OCI-LY3 (cell line): ENCODE results near the gene CD163.

ENCODE experiments used
- H2AFZ ChIP-seq: fragments of 200-600, 300-600 bp; shearing (Covaris generic); 2 replicates; pipeline ENCODE4 v1.6.0; 2014; ENCODE audit warnings: antibody characterized with exemption, low read depth, low read length
- H3K27ac ChIP-seq: fragments of 200-600, 300-600 bp; sonication (generic); 2 replicates; pipeline ENCODE4 v1.5.1; 2014; ENCODE audit warnings: mild to moderate bottlenecking, low read length, moderate library complexity, mixed read lengths
- H3K27me3 ChIP-seq: fragments of 200-600, 300-600 bp; sonication (generic); 2 replicates; pipeline ENCODE4 v1.6.1; 2014; ENCODE audit warnings: low read depth, low read length, mixed read lengths
- H3K36me3 ChIP-seq: fragments of 200-600, 300-600 bp; sonication (generic); replicated peaks from 2 replicates; pipeline ENCODE3; 2014; ENCODE audit warnings: low read depth, low read length, mixed read lengths
- H3K4me1 ChIP-seq: fragments of 300-600, 200-600 bp; sonication (generic); 2 replicates; pipeline ENCODE4 v1.6.1; 2014; ENCODE audit warnings: low read length, mixed read lengths
- H3K4me2 ChIP-seq: fragments of 200-600, 300-600 bp; sonication (generic); 2 replicates; pipeline ENCODE4 v1.6.1; 2014; ENCODE audit warnings: low read length, mixed read lengths
- H3K4me3 ChIP-seq: fragments of 300-600, 200-600 bp; sonication (generic); 2 replicates; pipeline ENCODE4 v1.5.1; 2014; ENCODE audit warnings: antibody characterized with exemption, mild to moderate bottlenecking, low read length, moderate library complexity
- H3K79me2 ChIP-seq: fragments of 300-600, 200-600 bp; shearing (Covaris generic); 2 replicates; pipeline ENCODE4 v1.6.1; 2014; ENCODE audit warnings: mild to moderate bottlenecking, low read length, mixed read lengths
- H3K9ac ChIP-seq: fragments of 300-600, 200-600 bp; shearing (Covaris generic); 2 replicates; pipeline ENCODE4 v1.6.0; 2014; ENCODE audit warnings: mild to moderate bottlenecking, low read length, moderate library complexity
- H3K9me3 ChIP-seq: fragments of 200-600, 300-600 bp; shearing (Covaris generic); 2 replicates; pipeline ENCODE4 v1.6.1; 2014; ENCODE audit warnings: low read length, mixed read lengths; ENCODE audit not compliant: insufficient read depth
- H4K20me1 ChIP-seq: fragments of 200-600, 300-600 bp; sonication (generic); 2 replicates; pipeline ENCODE4 v1.6.1; 2016; ENCODE audit warnings: low read length, mixed read lengths; ENCODE audit not compliant: insufficient read depth
- CTCF ChIP-seq: fragments of 200-600, 300-600 bp; sonication (generic); IDR thresholded peaks from 2 replicates; pipeline ENCODE4 v1.5.1; 2014; ENCODE audit warnings: antibody characterized with exemption, low read length, low read depth
- EZH2phosphoT487 ChIP-seq: fragments of 200-600 bp; shearing (Covaris generic); IDR thresholded peaks from 2 replicates; pipeline ENCODE4 v1.6.1; 2018; ENCODE audit warnings: antibody characterized with exemption, mixed run types, low read depth

The CD163 gene

GRCh38 chr12:7483343-7483742, 20.2 kb downstream of the CD163 start:
- no peak overlapping the region for H3K9ac ChIP-seq
- no peaks in the 10 kb centered on the region for H3K79me2 ChIP-seq
- TF ChIP-seq CTCF (no peak), EZH2phosphoT487 (no peak)
- H3K27ac ChIP-seq = no peak overlapping the region
- H3K27me3 ChIP-seq = no peaks in the 10 kb centered on the region
- no peak overlapping the region for H3K4me2 ChIP-seq
- H2AFZ ChIP-seq = no peak overlapping the region
- no peaks in the 10 kb centered on the region for H3K9me3 ChIP-seq
- no peak overlapping the region for H3K4me3 ChIP-seq
- H4K20me1 ChIP-seq = no peaks in the 10 kb centered on the region
- peaks cover 4% of the 10 kb centered on the region; the same call in 1 of the 2 replicates for H3K4me1 ChIP-seq
- no peaks in the 10 kb centered on the region for H3K36me3 ChIP-seq

GRCh38 chr12:7479771-7480170, 23.8 kb downstream of the CD163 start:
- H3K27me3 ChIP-seq = no peaks in the 10 kb centered on the region
- no peak overlapping the region for H3K4me2 ChIP-seq
- no peak overlapping the region for H3K4me3 ChIP-seq
- TF ChIP-seq CTCF (no peak), EZH2phosphoT487 (no peak)
- H3K27ac ChIP-seq = no peak overlapping the region
- H3K9ac ChIP-seq = no peak overlapping the region
- no peaks in the 10 kb centered on the region for H3K36me3 ChIP-seq
- no peaks in the 10 kb centered on the region for H3K4me1 ChIP-seq
- no peaks in the 10 kb centered on the region for H3K79me2 ChIP-seq
- H2AFZ ChIP-seq = no peak overlapping the region
- no peaks in the 10 kb centered on the region for H4K20me1 ChIP-seq
- no peaks in the 10 kb centered on the region for H3K9me3 ChIP-seq

GRCh38 chr12:7472060-7472459, 31.5 kb downstream of the CD163 start:
- H4K20me1 ChIP-seq = no peaks in the 10 kb centered on the region
- no peaks in the 10 kb centered on the region for H3K4me1 ChIP-seq
- H3K9me3 ChIP-seq = no peaks in the 10 kb centered on the region
- H3K27me3 ChIP-seq = no peaks in the 10 kb centered on the region
- H3K4me3 ChIP-seq = no peak overlapping the region
- no peaks in the 10 kb centered on the region for H3K79me2 ChIP-seq
- H3K4me2 ChIP-seq = no peak overlapping the region
- no peak overlapping the region for H2AFZ ChIP-seq
- H3K27ac ChIP-seq = no peak overlapping the region
- H3K36me3 ChIP-seq = no peaks in the 10 kb centered on the region
- no peak for TF ChIP-seq EZH2phosphoT487
- no peak for TF ChIP-seq CTCF
- no peak overlapping the region for H3K9ac ChIP-seq

- H3K9ac ChIP-seq = no peak overlapping the region
- H3K4me1 ChIP-seq = no peaks in the 10 kb centered on the region
- H3K9me3 ChIP-seq = no peaks in the 10 kb centered on the region
- no peak overlapping the region for H3K4me3 ChIP-seq
- TF ChIP-seq EZH2phosphoT487 (no peak), CTCF (peak; percentile 84)
- no peak overlapping the region for H3K27ac ChIP-seq
- H3K79me2 ChIP-seq = no peaks in the 10 kb centered on the region
- no peak overlapping the region for H2AFZ ChIP-seq
- no peaks in the 10 kb centered on the region for H3K27me3 ChIP-seq
- no peak overlapping the region for H3K4me2 ChIP-seq
- no peaks in the 10 kb centered on the region for H3K36me3 ChIP-seq
- H4K20me1 ChIP-seq = no peaks in the 10 kb centered on the region
Observed at GRCh38 chr12:7460375-7461259, 43.0 kb downstream of the CD163 start.
